GM21526 (cell line): ENCODE results near the gene CCDC174.

Experiments used
- ATAC-seq: cut with Tn5 transposase; IDR thresholded peaks from one replicate; pipeline ENCODE4 v1.9.1; 2021; ENCODE audit warnings: moderate library complexity; ENCODE audit not compliant: unreplicated experiment, low FRiP score

CCDC174 gene

GRCh38 chr3:14624498-14624897, 27.1 kb upstream of the CCDC174 start:
- no peak for ATAC-seq

GRCh38 chr3:14625443-14625842, 26.1 kb upstream of the CCDC174 start:
- ATAC-seq, result no peak

GRCh38 chr3:14627815-14628214, 23.7 kb upstream of the CCDC174 start:
- no peak for ATAC-seq

GRCh38 chr3:14628406-14628805, 23.2 kb upstream of the CCDC174 start:
- ATAC-seq, result no peak

- ATAC-seq, result no peak
Observed at GRCh38 chr3:14630404-14631100, 21.0 kb upstream of the CCDC174 start.

- no peak for ATAC-seq
Observed at GRCh38 chr3:14631101-14631497, 20.5 kb upstream of the CCDC174 start.

GRCh38 chr3:14631687-14632441, 19.7 kb upstream of the CCDC174 start:
- ATAC-seq, result no peak

- no peak for ATAC-seq
Observed at GRCh38 chr3:14632442-14632930, 19.1 kb upstream of the CCDC174 start.

GRCh38 chr3:14633417-14633816, 18.1 kb upstream of the CCDC174 start:
- no peak for ATAC-seq

- ATAC-seq, result no peak
Observed at GRCh38 chr3:14633819-14634424, 17.6 kb upstream of the CCDC174 start.

GRCh38 chr3:14634763-14635400, 16.7 kb upstream of the CCDC174 start:
- no peak for ATAC-seq

GRCh38 chr3:14636496-14637087, 15.0 kb upstream of the CCDC174 start:
- ATAC-seq, result no peak

- ATAC-seq, result no peak
Observed at GRCh38 chr3:14640157-14640562, 11.4 kb upstream of the CCDC174 start.

GRCh38 chr3:14640734-14641133, 10.8 kb upstream of the CCDC174 start:
- ATAC-seq, result no peak

GRCh38 chr3:14641346-14641745, 10.2 kb upstream of the CCDC174 start:
- ATAC-seq, result no peak

GRCh38 chr3:14645453-14645852, 6.1 kb upstream of the CCDC174 start:
- no peak for ATAC-seq

- no peak for ATAC-seq
Observed at GRCh38 chr3:14646131-14646573, 5.4 kb upstream of the CCDC174 start.

GRCh38 chr3:14646589-14647413, 4.8 kb upstream of the CCDC174 start:
- ATAC-seq, result no peak
